WTC11 (cell line): ENCODE results near the gene RNF121.

ENCODE experiments used
- ELF4 ChIP-seq: sonication (generic); formaldehyde crosslinking; IDR thresholded peaks from 2 replicates; pipeline ENCODE4 v1.8.1; 2022; ENCODE audit warnings: low read depth, mild to moderate bottlenecking, moderate library complexity, missing genetic modification reagents
- MXD4 ChIP-seq: fragments of 250-450 bp; sonication (Bioruptor Pico); IDR thresholded peaks from 2 replicates; pipeline ENCODE4 v1.8.0; 2021; ENCODE audit warnings: mild to moderate bottlenecking, moderate library complexity, borderline replicate concordance
- OVOL2 ChIP-seq: fragments of 250-450 bp; sonication (Bioruptor Pico); IDR thresholded peaks from 2 replicates; pipeline ENCODE4 v1.9.0; 2021; ENCODE audit warnings: mild to moderate bottlenecking, borderline replicate concordance
- SMAD3 ChIP-seq: sonication (generic); formaldehyde crosslinking; IDR thresholded peaks from 2 replicates; pipeline ENCODE4 v1.8.0; 2022; ENCODE audit warnings: missing genetic modification reagents, mild to moderate bottlenecking, borderline replicate concordance
- SP1 ChIP-seq: sonication (generic); formaldehyde crosslinking; conservative IDR thresholded peaks from 2 replicates; pipeline ENCODE4 v1.8.1; 2022; ENCODE audit warnings: missing genetic modification reagents
- TP53 ChIP-seq: sonication (generic); formaldehyde crosslinking; IDR thresholded peaks from 2 replicates; pipeline ENCODE4 v1.8.1; 2023; ENCODE audit warnings: mild to moderate bottlenecking, missing genetic modification reagents
- ZNF416 ChIP-seq: fragments of 250-450 bp; sonication (Bioruptor Pico); IDR thresholded peaks from 2 replicates; pipeline ENCODE4 v1.9.0; 2021; ENCODE audit warnings: mild to moderate bottlenecking, inconsistent platforms
- TF ChIP-seq, protein P1 (sequence below): fragments of 200-600 bp; IDR thresholded peaks from 2 replicates; pipeline ENCODE4 v1.8.0; 2022; ENCODE audit warnings: antibody characterized with exemption
- TF ChIP-seq, protein P2 (sequence below): sonication (generic); formaldehyde crosslinking; IDR thresholded peaks from 2 replicates; pipeline ENCODE4 v1.8.1; 2023; ENCODE audit warnings: mild to moderate bottlenecking, moderate library complexity, missing genetic modification reagents
- TF ChIP-seq, protein P3 (sequence below): sonication (generic); formaldehyde crosslinking; conservative IDR thresholded peaks from 2 replicates; pipeline ENCODE4 v1.8.1; 2023; ENCODE audit warnings: mild to moderate bottlenecking, low read depth, missing genetic modification reagents, moderate library complexity
- TF ChIP-seq, protein P4 (sequence below): sonication (generic); formaldehyde crosslinking; IDR thresholded peaks from 2 replicates; pipeline ENCODE4 v1.8.1; 2023; ENCODE audit warnings: mild to moderate bottlenecking, missing genetic modification reagents, borderline replicate concordance
- TF ChIP-seq, protein P5 (sequence below): sonication (generic); formaldehyde crosslinking; IDR thresholded peaks from 2 replicates; pipeline ENCODE4 v1.8.0; 2022; ENCODE audit warnings: mild to moderate bottlenecking, missing genetic modification reagents
- TF ChIP-seq, protein P6 (sequence below): sonication (generic); formaldehyde crosslinking; IDR thresholded peaks from 2 replicates; pipeline ENCODE4 v1.8.0; 2023; ENCODE audit warnings: mild to moderate bottlenecking, missing genetic modification reagents

DNA sequence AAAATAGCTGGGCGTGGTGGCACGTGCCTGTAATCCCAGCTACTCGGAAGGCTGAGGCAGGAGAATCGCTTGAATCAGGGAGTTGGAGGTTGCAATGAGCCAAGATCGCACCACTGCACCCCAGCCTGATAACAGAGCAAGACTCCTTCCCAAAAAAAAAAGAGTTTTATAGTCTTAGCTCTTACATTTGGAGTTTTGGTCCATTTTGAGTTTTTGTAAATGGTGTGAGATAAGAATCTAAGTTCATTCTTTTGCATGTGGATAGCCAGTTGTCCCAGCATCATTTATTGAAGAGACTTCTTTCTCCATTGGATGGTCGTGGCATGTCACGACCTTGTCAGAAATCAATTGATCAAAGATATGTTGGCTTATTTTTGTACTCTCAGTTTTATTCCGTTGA is 34.6 kb downstream of the RNF121 start:
- TF ChIP-seq, protein P1, sequence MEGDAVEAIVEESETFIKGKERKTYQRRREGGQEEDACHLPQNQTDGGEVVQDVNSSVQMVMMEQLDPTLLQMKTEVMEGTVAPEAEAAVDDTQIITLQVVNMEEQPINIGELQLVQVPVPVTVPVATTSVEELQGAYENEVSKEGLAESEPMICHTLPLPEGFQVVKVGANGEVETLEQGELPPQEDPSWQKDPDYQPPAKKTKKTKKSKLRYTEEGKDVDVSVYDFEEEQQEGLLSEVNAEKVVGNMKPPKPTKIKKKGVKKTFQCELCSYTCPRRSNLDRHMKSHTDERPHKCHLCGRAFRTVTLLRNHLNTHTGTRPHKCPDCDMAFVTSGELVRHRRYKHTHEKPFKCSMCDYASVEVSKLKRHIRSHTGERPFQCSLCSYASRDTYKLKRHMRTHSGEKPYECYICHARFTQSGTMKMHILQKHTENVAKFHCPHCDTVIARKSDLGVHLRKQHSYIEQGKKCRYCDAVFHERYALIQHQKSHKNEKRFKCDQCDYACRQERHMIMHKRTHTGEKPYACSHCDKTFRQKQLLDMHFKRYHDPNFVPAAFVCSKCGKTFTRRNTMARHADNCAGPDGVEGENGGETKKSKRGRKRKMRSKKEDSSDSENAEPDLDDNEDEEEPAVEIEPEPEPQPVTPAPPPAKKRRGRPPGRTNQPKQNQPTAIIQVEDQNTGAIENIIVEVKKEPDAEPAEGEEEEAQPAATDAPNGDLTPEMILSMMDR: no peak
- TF ChIP-seq OVOL2 (CRISPR knock-in tag): no peak
- TF ChIP-seq SP1 (CRISPR knock-in tag): no peak
- no peak for TF ChIP-seq SMAD3 (CRISPR knock-in tag)
- TF ChIP-seq MXD4 (CRISPR knock-in tag): no peak
- TF ChIP-seq TP53 (CRISPR knock-in tag): no peak
- TF ChIP-seq, protein P2, sequence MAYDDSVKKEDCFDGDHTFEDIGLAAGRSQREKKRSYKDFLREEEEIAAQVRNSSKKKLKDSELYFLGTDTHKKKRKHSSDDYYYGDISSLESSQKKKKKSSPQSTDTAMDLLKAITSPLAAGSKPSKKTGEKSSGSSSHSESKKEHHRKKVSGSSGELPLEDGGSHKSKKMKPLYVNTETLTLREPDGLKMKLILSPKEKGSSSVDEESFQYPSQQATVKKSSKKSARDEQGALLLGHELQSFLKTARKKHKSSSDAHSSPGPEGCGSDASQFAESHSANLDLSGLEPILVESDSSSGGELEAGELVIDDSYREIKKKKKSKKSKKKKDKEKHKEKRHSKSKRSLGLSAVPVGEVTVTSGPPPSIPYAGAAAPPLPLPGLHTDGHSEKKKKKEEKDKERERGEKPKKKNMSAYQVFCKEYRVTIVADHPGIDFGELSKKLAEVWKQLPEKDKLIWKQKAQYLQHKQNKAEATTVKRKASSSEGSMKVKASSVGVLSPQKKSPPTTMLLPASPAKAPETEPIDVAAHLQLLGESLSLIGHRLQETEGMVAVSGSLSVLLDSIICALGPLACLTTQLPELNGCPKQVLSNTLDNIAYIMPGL (CRISPR knock-in tag): no peak
- no peak for TF ChIP-seq ELF4
- TF ChIP-seq, protein P3, sequence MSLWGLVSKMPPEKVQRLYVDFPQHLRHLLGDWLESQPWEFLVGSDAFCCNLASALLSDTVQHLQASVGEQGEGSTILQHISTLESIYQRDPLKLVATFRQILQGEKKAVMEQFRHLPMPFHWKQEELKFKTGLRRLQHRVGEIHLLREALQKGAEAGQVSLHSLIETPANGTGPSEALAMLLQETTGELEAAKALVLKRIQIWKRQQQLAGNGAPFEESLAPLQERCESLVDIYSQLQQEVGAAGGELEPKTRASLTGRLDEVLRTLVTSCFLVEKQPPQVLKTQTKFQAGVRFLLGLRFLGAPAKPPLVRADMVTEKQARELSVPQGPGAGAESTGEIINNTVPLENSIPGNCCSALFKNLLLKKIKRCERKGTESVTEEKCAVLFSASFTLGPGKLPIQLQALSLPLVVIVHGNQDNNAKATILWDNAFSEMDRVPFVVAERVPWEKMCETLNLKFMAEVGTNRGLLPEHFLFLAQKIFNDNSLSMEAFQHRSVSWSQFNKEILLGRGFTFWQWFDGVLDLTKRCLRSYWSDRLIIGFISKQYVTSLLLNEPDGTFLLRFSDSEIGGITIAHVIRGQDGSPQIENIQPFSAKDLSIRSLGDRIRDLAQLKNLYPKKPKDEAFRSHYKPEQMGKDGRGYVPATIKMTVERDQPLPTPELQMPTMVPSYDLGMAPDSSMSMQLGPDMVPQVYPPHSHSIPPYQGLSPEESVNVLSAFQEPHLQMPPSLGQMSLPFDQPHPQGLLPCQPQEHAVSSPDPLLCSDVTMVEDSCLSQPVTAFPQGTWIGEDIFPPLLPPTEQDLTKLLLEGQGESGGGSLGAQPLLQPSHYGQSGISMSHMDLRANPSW (CRISPR knock-in tag): no peak
- TF ChIP-seq, protein P4, sequence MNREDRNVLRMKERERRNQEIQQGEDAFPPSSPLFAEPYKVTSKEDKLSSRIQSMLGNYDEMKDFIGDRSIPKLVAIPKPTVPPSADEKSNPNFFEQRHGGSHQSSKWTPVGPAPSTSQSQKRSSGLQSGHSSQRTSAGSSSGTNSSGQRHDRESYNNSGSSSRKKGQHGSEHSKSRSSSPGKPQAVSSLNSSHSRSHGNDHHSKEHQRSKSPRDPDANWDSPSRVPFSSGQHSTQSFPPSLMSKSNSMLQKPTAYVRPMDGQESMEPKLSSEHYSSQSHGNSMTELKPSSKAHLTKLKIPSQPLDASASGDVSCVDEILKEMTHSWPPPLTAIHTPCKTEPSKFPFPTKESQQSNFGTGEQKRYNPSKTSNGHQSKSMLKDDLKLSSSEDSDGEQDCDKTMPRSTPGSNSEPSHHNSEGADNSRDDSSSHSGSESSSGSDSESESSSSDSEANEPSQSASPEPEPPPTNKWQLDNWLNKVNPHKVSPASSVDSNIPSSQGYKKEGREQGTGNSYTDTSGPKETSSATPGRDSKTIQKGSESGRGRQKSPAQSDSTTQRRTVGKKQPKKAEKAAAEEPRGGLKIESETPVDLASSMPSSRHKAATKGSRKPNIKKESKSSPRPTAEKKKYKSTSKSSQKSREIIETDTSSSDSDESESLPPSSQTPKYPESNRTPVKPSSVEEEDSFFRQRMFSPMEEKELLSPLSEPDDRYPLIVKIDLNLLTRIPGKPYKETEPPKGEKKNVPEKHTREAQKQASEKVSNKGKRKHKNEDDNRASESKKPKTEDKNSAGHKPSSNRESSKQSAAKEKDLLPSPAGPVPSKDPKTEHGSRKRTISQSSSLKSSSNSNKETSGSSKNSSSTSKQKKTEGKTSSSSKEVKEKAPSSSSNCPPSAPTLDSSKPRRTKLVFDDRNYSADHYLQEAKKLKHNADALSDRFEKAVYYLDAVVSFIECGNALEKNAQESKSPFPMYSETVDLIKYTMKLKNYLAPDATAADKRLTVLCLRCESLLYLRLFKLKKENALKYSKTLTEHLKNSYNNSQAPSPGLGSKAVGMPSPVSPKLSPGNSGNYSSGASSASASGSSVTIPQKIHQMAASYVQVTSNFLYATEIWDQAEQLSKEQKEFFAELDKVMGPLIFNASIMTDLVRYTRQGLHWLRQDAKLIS: no peak
- TF ChIP-seq, protein P5, sequence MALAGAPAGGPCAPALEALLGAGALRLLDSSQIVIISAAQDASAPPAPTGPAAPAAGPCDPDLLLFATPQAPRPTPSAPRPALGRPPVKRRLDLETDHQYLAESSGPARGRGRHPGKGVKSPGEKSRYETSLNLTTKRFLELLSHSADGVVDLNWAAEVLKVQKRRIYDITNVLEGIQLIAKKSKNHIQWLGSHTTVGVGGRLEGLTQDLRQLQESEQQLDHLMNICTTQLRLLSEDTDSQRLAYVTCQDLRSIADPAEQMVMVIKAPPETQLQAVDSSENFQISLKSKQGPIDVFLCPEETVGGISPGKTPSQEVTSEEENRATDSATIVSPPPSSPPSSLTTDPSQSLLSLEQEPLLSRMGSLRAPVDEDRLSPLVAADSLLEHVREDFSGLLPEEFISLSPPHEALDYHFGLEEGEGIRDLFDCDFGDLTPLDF: no peak
- no peak for TF ChIP-seq ZNF416 (CRISPR knock-in tag)
- TF ChIP-seq, protein P6, sequence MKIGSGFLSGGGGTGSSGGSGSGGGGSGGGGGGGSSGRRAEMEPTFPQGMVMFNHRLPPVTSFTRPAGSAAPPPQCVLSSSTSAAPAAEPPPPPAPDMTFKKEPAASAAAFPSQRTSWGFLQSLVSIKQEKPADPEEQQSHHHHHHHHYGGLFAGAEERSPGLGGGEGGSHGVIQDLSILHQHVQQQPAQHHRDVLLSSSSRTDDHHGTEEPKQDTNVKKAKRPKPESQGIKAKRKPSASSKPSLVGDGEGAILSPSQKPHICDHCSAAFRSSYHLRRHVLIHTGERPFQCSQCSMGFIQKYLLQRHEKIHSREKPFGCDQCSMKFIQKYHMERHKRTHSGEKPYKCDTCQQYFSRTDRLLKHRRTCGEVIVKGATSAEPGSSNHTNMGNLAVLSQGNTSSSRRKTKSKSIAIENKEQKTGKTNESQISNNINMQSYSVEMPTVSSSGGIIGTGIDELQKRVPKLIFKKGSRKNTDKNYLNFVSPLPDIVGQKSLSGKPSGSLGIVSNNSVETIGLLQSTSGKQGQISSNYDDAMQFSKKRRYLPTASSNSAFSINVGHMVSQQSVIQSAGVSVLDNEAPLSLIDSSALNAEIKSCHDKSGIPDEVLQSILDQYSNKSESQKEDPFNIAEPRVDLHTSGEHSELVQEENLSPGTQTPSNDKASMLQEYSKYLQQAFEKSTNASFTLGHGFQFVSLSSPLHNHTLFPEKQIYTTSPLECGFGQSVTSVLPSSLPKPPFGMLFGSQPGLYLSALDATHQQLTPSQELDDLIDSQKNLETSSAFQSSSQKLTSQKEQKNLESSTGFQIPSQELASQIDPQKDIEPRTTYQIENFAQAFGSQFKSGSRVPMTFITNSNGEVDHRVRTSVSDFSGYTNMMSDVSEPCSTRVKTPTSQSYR (CRISPR knock-in tag): no peak
